ENCODE data around the gene OSBPL5.
"Not testable (repeated sequence)": the region's sequence is repeated elsewhere in the genome, so short reads cannot be mapped to it uniquely, and the experiment has no call there.

OSBPL5 gene

DNA sequence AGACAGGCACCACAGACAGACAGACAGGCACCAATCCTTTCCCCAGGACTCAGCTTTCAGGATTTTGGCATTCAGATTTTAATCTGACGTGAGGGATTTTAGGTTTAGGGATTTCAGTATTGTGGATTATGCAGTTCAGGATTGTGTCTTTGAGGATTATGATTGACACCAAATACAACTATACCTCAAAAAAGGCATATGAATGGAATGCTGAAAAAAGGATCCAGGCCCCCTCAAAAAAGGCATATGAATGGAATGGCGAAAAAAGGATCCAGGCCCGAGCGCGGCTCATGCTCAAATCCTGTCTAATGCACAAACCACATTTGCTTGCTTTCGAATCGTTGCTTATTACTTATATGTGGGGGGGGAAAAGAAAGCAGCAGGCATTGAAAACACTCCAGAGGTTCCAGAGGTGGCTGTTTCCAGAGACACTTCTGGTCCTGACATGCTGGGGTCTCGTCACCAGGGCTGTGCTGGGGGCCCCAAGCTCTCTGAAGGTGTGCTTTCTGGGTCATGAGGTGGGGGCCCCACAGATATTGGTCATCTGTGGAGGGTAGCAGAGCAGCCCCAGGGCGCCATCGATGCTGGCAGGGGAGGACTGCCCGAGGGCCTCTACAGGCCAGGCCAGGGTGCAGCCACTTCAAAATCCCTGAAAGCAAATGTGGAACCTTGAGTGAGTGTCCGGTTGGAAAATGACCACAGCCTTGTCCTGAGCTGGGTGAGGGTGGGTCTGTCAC, 16.8 kb upstream of the OSBPL5 start:
- no peak for DNase-seq

DNA sequence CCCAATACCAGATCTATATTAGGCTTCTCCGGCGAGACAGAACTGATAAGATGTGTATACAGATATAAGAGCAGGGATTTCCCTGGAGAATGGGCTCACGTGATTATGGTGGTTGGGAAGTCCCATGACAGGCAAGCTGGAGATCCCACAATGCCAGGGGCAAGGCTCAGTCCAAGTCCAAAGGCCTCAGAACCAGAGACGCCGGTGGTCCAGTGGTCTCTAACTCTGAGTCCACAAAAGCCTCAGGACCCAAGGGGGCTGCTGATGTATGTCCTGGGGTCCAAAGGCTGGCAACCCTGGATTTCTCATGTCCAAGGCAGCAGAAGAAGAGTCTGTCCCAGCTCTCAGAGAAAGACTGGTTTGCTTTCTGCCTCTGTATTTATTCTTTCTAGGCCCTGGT, 15.8 kb upstream of the OSBPL5 start:
- no peak for DNase-seq

DNA sequence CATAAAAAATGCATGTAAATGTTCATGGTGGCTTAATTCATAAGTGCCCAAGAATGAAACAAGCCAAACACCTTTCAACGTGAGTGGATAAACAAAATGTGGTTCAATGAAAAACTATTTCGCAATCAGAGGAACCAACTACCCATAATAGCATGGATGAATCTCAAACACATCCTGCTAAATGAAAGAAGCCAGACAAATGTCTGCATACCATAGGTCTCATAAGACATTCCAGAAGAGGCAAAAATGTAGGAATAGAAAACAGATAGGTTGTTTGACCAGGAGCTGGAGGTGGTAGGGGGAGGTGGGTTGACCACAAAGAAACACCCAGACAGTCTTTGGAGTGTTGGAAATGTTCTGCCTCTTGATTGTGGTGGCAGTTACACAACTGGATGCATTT, 13.2 kb upstream of the OSBPL5 start:
- no peak for DNase-seq

DNA sequence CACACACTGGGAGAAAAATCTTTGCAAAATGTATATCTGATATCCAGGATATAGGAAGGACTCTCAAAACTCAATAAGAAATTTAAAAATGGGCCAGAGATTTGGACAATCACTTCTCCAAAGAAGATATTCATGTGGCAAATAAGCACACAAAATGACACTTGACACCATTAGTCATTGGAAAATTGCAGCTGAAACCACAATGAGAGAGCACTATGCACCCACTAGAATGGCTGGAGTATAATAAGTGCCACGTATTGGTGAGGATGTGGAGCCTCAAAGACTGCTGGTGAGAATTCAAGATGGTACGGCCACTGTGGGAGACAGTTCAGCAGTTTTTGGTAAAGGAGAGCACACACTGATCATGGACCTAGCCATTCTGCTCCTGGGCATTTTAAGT, 12.8 kb upstream of the OSBPL5 start:
- no peak for DNase-seq

DNA sequence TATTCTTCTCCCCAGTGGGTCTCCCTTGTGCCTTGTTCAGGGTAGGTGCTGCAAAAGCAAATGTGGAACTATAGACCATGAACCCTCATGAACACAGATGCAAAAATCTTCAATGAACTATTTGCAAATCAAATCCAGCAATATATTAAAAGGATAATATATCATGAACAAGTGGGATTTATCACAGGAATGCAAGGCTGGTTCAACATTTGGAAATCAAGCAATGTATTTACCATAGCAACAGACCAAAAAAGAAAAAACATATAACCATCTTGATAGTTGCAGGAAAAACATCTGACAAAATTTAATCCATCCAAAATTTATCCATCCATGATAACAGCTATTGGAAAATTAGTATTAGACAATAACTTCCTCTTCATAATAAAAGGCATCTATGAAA, 11.4 kb upstream of the OSBPL5 start:
- DNase-seq, result no peak

DNA sequence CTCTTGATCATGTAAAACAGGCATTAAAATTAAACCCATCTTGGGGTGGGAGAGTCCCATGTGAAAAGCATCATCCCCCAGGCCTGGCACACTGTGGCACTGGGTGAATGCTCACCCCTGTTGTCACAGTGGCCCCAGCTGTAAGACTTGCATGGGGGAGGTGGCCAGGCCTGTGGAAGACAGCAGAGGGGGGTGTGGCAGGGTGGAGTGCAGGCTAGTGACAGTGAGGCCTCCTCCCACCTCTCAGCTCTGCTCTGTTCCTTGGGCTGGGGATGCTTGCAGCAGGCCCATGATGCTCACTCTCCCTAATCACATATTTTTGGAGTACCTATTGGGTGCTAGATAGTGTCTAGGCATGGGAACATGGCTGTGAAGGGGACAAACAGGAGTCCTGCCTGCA, 10.1 kb upstream of the OSBPL5 start:
- no peak for DNase-seq

DNA sequence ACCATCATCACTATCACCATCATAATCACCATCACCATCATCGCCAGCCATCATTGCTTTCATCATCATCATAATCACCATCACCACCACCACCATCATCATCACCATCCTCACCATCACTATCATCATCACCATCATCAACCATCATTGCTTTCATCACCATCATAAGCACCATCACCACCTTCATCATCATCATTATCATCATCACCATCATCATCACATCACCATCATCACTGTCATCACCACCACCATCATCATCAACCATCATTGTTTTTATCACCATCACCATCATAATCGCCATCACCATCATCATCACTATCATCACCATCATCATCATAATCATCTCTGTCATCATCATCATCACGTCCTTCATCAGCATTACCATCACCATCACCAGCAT, 9.3 kb upstream of the OSBPL5 start:
- DNase-seq, result no peak

DNA sequence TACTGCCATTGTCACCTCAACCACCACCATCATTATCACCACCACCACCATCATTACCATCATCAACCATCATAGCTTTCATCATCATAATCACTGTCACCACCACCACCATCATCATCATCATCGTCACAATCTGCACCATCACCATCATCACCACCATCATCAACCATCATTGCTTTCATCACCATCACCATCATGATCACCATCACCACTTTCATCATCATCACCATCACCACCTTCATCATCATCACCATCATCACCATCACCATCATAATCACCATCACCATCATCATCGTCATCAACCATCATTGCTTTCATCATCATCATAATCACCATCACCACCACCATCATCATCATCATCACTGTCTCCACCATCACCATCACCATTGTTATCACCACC, 8.7 kb upstream of the OSBPL5 start:
- DNase-seq, result no peak

DNA sequence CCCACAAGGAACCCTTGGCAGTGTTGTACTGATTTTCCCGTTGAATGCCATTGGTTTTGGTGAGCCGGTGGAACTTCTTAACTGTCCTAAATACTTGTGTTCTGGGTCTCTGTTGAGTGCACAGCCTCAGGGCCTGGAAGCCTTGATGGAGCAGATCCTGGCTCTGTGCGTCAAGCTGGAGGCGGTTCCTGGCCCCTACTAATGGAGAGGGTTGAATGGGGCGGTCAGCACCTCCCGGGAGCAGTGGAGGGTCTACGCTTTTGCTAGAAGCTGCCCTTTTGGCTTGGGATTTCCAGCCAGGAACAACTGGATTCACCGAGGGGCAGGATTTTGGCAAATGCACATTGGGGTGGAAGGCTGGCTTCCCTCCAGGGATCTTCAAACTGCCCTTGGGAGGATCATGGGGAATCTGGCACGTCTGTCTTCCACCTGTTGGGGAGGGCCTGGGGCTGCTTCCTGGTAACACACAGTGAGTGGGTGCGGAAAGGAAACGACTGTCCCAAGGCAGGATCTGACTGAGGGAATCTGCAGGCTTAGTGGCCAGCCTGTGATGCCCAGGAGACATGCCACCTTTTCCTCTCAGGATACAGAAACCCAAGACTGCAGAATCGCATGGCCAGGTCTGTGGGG, 6.9 kb upstream of the OSBPL5 start:
- DNase-seq, result no peak

DNA sequence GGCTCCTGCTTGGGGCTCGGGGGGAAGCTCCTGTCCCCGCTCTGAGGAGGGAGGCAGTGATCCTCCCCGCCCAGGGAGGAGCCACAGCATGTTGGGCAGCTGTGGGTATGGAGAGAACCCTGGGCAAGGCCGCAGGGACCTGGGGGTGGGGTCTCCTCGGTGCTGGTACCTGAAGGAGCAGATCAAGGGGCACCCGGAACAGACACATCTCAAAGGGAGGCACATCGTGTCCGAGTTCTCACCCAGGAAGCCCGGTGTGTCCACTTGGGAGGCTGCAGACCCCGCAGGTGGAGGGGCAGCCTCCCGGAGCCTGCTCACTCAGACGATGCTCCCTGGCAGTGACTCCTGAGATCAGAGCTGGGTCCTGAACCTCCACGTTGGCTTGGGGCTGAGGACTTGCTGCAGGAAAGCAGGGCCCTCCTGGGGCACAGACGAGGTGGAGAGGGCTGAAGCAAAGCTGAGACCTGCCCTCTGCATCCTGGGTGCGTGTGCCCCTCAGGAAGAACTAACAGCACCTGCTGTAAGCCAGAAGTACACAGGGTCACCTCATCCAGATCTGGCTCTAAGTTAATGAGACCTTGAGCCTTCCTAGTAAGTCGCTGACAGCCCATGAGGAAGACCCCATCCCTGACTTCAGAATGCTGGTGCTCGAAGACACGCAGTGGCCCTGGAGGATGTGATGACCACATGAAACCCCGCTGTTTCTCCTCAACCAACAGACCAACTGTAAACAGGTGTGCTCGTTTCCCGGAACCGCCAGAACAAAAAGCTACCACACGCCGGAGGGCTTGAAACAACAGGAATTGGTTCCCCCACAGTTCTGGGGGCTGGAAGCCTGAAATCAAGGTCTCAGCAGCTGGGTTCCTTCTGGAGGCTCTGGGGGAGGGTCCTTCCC, 5.9 kb upstream of the OSBPL5 start:
- no peak for DNase-seq

DNA sequence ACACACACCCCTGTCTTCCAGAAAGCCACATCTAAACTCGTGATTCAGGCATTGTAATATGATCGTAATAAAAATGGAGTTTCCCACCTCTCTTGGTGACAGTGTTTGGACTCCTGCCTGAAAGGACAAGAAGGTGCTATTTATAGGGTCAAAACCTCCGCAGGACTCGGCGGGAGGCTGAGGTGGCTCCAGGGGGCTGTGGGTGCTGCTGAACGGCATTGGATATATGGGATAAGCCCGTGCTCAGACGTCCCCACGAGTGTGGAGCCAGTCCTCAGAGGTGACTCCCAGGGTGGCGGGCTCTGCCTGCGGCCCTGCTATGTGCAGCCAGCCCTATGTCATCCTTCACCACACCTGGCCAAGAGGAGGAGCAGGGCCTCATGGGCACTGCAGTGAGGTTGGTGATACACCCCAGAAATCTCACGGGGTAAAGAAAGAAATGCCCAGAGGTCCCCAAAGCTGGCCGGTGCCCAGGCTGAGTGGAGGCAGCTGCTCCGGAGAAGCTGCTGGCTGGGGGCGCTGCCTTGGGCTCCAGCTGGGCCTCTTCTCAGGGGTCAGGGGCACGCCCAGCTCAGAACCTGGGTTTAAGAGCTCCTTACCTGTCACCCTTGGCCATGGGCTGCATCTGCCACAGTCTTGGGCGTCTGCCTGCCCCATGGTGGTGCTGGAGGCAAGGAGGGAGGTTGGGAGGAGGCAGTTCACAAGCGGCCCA, 5.1 kb upstream of the OSBPL5 start:
- DNase-seq, result no peak

DNA sequence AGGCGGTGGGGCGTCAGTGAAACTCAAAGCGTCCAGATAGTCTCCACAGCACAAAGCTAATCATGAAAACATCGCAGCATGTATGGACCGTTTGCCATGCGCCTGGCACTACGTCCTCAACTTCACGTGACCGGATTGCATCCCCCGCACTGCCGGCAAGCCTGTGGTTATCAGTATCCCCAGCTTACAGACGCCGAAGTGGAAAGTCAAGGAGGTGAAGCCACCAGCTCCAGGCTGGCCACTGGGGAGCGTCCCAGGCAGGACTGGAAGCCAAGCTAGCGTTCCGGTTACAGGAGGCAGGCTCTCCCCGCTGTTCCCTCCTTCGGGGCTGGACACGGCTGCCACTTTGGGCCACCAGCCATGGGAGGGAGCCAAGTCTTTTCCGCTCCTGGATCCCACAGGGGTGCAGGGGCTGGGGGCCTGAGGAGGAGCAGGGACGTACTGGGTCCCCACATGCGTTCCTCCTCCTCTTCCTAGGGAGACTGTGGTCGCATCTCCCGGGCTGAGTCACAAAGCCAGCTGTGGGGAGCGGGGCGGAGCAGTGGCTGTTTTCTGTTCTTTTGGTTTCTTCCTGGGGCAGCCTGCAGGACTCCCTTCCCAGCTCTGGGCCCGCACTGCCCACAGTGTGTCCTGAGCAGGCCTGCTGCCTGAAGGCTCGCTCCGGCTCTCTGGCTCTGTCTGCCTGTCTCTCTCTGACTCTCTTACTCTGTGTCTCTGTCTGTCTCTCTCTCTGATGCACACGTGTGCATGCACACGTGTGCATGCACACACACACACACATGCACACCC, 4.3 kb upstream of the OSBPL5 start:
- DNase-seq, result peak; percentile 76

DNA sequence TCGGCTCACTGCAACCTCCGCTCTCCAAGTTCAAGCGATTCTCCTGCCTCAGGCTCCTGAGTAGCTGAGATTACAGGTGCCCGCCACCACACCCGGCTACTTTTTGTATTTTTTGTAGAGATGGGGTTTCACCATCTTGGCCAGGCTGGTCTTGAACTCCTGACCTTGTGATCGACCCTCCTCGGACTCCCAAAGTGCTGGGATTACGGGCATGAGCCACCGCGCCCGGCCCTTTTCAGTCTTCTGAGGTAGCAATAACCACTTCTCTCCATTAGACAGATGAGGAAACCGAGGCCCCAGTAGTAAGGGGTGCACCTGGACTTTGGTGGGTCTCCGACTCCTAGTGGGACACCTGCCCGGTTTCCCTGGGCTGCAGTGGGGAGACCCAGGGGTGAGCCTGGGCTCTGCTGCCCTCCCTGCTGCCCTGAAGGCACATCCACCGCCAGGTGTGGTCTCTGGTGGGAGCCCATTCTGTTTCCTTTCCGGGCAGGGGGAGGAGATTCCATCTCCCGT, 3.7 kb upstream of the OSBPL5 start:
- DNase-seq, result not testable (repeated sequence)

DNA sequence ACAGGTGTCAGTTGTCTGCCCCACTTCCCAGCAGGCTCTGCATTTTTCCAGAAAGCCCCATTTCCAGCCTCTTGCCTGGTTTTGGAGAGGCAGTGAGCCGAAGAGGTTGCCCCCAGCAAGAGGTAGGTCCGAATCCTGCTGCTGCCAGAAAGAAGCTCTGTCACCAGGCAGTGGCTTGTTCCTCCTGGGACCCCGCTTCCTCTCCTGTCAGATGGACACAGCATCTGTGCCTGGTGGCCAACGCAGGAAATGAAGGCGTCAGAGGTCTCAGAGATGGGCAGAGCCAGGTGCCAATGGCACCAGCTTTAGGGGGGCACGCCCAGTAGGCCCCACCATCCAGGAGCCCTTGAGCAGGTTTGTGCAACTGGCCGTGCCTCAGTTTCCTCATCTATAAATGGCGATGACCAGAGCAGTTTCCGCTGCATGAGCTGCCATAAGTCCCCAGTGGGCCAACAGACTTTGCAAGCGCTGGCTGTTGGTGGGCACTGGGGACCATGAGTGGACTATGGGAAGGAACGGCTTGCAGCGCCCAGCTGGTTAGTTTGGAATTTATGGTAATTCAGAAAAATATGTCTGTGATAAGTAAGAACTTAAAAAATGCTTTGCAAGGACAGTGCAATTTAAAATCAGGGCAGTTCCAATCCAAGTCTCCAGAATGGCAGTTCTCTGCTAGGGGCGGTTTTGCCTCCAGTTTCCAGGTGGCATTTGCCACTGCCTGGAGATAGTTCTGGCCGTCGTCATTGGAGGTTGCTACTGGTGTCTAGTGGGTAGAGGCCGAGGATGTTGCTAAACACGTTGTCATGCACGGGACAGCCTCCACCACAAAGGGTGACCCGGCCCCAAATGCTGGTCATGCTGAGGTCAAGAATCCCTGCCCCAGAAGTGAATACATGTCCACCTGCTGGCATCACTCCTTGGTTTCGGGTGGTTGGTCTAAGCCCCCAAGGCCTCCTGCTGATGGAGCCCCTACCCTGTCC, 2.3 kb upstream of the OSBPL5 start:
- peak; percentile 19 for DNase-seq

DNA sequence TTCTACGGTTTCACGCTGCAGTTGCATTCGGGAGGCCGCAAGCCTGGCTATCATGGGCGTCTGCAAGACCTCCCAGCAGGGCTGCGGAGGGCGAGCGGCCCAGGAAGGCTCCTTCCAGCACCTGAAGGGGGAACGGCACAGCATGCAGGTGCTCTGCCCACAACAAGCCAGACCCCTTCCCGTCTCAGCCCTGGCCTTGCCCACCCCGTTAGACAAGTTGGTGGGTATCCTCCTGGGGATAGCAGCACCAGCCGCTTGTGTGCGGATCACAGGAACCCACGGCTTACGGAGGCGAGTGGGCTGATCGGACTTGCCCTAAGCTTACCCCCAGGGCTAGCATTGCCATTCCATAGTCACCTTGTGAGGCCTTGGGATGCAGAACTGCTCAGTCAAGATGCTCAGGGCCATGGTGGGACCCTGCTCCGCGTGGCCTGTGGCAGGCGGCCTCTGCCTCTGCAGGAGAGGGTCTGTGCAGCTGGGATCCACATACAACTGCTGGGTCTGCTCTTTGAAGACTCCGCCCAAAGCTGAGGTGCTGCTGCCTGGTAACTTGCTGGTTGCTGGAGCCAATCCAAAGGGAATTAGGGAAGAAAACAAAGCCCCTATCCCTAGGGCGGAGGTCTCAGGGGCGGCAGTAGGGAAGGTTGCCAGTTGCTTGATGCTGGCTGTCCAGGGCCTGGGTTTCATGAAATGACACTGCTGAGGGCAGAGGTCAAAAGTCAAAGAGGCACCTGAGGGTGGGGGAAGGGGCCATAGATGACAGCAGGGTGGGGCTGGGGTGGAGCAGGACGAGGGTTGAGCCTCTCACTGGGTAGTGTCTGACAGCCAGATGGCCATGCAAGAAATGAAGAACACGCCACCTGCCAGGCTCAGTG, 1.4 kb upstream of the OSBPL5 start:
- peak; percentile 21 for DNase-seq

DNA sequence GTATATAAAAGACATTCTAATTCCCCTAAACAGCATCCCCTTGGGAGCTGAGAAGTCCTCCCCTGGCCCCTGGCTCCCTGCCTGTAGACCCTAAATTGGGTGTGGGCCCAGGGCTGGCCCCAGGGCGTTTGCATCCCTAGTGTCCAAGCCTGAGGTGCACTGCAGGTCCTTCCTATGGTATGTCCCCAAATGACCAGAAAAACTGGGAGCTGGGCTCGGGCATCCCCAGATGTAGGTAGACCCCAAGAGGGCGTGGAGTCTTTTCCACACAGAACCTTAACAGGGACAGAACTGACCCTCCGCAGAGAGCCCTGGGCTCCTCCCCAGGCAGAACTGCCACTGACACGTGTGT, 782 bp upstream of the OSBPL5 start:
- peak; percentile 20 for DNase-seq

DNA sequence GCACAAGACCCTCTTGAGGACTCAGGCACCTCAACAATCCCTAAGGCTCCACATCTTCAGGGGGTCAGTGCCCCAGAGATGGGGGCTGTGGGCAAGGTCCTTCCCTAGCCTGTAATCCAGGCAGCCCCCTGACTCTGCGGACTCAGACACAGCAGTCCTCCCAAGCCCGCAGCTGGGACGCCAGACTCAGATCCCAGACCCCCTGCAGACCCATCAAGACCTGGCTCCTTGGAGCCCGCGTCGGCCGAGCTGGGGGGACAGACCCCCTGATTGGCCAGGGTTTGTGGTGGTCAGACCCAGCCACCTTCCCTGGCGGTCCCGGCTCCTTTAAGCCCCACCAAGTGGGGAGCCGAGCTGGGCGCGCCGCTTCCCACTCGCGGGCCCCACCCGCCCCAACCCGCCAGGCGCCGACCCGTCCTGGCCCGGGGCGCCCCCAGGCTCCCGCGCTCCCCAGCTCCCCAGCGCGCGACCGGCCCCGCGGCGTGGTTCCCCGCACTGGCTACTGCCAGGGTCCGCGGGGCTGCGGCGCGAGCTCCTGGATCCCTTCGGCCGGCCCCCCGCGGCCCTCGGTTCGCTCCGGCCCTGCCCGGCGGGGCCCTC, 458 bp downstream of the OSBPL5 start:
- peak; percentile 30 for DNase-seq

DNA sequence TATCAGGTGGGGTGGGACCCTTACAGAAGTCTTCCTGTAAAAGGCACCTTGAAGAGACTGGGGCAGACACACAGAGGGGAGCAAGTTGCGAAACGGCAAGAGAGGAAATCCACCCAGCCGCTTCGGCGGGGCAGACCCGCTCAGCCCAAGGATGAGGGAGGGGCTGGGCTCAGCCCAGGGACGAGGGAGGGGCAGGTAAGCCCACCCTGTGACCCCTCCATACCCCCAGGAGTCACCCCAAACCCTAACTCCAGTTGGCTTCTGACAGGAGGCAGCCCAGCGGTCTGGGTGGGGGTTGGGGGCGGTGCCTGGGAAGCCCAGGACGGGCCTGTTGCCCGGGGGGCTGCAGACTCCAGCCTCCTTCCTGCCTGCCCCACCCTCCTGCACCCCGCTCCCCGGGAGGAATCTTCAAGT, 965 bp downstream of the OSBPL5 start:
- DNase-seq, result peak; percentile 33

DNA sequence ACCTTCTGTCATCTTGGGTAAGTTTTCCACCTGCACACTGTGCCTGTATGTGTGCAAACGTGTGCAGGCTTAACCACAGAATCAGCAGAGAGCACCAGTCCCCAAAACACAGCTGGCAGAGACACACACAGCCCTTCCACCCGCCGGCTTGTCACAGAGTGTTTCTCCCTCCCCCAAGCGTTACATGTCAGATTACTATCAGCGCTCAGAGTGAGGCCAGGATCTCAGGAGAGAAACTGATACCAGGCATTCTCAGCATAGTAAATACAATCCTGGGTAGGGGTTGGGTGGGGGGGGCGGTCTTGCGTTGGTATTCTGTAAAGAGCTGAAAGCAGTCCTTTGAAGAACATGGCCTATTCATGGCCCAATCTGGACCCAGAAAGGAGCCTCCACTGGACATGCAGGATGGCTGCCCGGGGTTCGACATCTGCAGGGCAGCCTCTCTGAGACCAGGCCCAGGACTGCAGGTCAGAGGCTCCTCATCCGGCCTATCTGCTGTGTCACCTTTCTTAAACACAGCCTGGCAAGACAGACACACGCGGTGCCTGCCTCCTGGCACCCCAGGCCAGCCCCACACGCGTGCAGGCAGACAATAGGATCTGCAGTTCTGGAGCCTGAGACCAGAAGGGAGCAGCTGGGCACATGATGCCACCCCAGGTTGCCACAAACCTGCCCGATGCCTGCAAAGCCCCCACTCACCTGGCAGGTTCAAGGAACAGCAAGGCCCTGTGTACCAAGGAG, 1.7 kb downstream of the OSBPL5 start:
- DNase-seq, result peak; percentile 24

All from femur (tissue), 1 donor.